ENCODE results near the gene ARHGAP40.
"Not testable (repeated sequence)": the region's sequence is repeated elsewhere in the genome, so short reads cannot be mapped to it uniquely, and the experiment has no call there.

GRCh38 chr20:38592411-38592790, 9.2 kb upstream of the ARHGAP40 start:
- not testable (repeated sequence) for TF ChIP-seq ZEB2 (IDR thresholded peaks at IDR 0.05); EZH2 (IDR thresholded peaks at IDR 0.05; ENCODE audit: borderline replicate concordance, low read depth, low read length); CTCF (IDR thresholded peaks at IDR 0.05 in 2 of 3, conservative IDR thresholded peaks at IDR 0.05 in 1 of 3; ENCODE audit: insufficient read depth in 2 of 3, low read depth in 1 of 3, low read length in 3 of 3); BRD4 (IDR thresholded peaks at IDR 0.05); NRF1 (conservative IDR thresholded peaks at IDR 0.05 in 1 of 2, IDR thresholded peaks at IDR 0.05 in 1 of 2); ZNF12 (CRISPR knock-in tag; IDR thresholded peaks at IDR 0.05); FOXK2 (conservative IDR thresholded peaks at IDR 0.05 in 1 of 2, IDR thresholded peaks at IDR 0.05 in 1 of 2; ENCODE audit: low read depth in 2 of 2); EP300 (IDR thresholded peaks at IDR 0.05; ENCODE audit: low read length); ZKSCAN1 (IDR thresholded peaks at IDR 0.05; ENCODE audit: low read depth, low read length); RFX5 (IDR thresholded peaks at IDR 0.05; ENCODE audit: low read depth, low read length); POLR2A (conservative IDR thresholded peaks at IDR 0.05); AFF1 (IDR thresholded peaks at IDR 0.05; ENCODE audit: low read depth in 1 of 2, partially characterized antibody in 2 of 2); TBP (optimal IDR thresholded peaks at IDR 0.05; ENCODE audit: low read depth, low read length); MXI1 (IDR thresholded peaks at IDR 0.05; ENCODE audit: low read depth, low read length)

Measured in K562 (cell line).